AG10803 (cell line): Measurements from ENCODE around the gene PHACTR1.

ENCODE experiments used
- DNase-seq: peaks from one replicate; pipeline ENCODE4 v3.0.0; 2010; ENCODE audit warnings: low read depth
- H3K4me3 ChIP-seq: 2 replicates; pipeline ENCODE4 v1.5.1; 2011; ENCODE audit warnings: mild to moderate bottlenecking, low read length, control low read depth
- TF ChIP-seq, protein P1 (sequence below): conservative IDR thresholded peaks from 2 replicates; pipeline ENCODE4 v1.5.1; 2011; ENCODE audit warnings: mild to moderate bottlenecking, low read length, control low read depth, inconsistent platforms

PHACTR1 gene

GRCh38 chr6:12913201-12913600, 196.6 kb downstream of the PHACTR1 start:
- TF ChIP-seq, protein P1, sequence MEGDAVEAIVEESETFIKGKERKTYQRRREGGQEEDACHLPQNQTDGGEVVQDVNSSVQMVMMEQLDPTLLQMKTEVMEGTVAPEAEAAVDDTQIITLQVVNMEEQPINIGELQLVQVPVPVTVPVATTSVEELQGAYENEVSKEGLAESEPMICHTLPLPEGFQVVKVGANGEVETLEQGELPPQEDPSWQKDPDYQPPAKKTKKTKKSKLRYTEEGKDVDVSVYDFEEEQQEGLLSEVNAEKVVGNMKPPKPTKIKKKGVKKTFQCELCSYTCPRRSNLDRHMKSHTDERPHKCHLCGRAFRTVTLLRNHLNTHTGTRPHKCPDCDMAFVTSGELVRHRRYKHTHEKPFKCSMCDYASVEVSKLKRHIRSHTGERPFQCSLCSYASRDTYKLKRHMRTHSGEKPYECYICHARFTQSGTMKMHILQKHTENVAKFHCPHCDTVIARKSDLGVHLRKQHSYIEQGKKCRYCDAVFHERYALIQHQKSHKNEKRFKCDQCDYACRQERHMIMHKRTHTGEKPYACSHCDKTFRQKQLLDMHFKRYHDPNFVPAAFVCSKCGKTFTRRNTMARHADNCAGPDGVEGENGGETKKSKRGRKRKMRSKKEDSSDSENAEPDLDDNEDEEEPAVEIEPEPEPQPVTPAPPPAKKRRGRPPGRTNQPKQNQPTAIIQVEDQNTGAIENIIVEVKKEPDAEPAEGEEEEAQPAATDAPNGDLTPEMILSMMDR, result no peak
- no peak for DNase-seq
- no peak overlapping the region for H3K4me3 ChIP-seq

- DNase-seq, result no peak
- TF ChIP-seq, protein P1, result no peak
- no peak overlapping the region for H3K4me3 ChIP-seq
Measured at GRCh38 chr6:12916006-12916405, 199.4 kb downstream of the PHACTR1 start.

GRCh38 chr6:12916420-12917136, 200.0 kb downstream of the PHACTR1 start:
- no peak overlapping the region for H3K4me3 ChIP-seq
- DNase-seq, result no peak
- TF ChIP-seq, protein P1, result no peak

GRCh38 chr6:12921467-12921866, 204.9 kb downstream of the PHACTR1 start:
- no peak for DNase-seq
- TF ChIP-seq, protein P1, result no peak
- H3K4me3 ChIP-seq, result no peak overlapping the region

- TF ChIP-seq, protein P1, result no peak
- DNase-seq, result no peak
- H3K4me3 ChIP-seq, result no peak overlapping the region
Measured at GRCh38 chr6:12923644-12924235, 207.2 kb downstream of the PHACTR1 start.

- no peak for DNase-seq
- TF ChIP-seq, protein P1, result no peak
- H3K4me3 ChIP-seq, result no peak overlapping the region
Measured at GRCh38 chr6:12924911-12925310, 208.3 kb downstream of the PHACTR1 start.

GRCh38 chr6:12927746-12928145, 211.2 kb downstream of the PHACTR1 start:
- no peak for DNase-seq
- no peak overlapping the region for H3K4me3 ChIP-seq
- TF ChIP-seq, protein P1, result no peak
